Skeletal muscle satellite cell (primary cell): ENCODE results near the gene MAPK13.
"Not testable (repeated sequence)": the region's sequence is repeated elsewhere in the genome, so short reads cannot be mapped to it uniquely, and the experiment has no call there.

Experiments
- H3K27me3 ChIP-seq: 2 replicates; pipeline ENCODE4 v1.7.0; 2013; ENCODE audit warnings: low read length; ENCODE audit not compliant: control insufficient read depth, insufficient read depth
- H3K36me3 ChIP-seq: 2 replicates; pipeline ENCODE4 v1.7.0; 2013; ENCODE audit warnings: mild to moderate bottlenecking, control low read depth, low read length; ENCODE audit not compliant: insufficient read depth
- H3K4me1 ChIP-seq: 2 replicates; pipeline ENCODE4 v1.7.0; 2013; ENCODE audit warnings: low read length; ENCODE audit not compliant: control insufficient read depth, insufficient read depth
- H3K4me2 ChIP-seq: 2 replicates; pipeline ENCODE4 v1.7.0; 2013; ENCODE audit warnings: mild to moderate bottlenecking, low read length
- H3K4me3 ChIP-seq: 2 replicates; pipeline ENCODE4 v1.7.0; 2013; ENCODE audit warnings: low read length
- H3K9ac ChIP-seq: 2 replicates; pipeline ENCODE4 v1.7.0; 2013; ENCODE audit warnings: mild to moderate bottlenecking, low read depth, low read length, moderate library complexity
- H3K9me3 ChIP-seq: replicated peaks from 2 replicates; pipeline ENCODE4 v1.7.0; 2013; ENCODE audit warnings: mild to moderate bottlenecking, control low read depth, low read length

The MAPK13 gene

GRCh38 chr6:36123270-36124139, 6.8 kb upstream of the MAPK13 start:
- Histone ChIP-seq H3K9ac (no peak overlapping the region), H3K27me3 (no peaks in the 10 kb centered on the region), H3K9me3 (no peaks in the 10 kb centered on the region), H3K4me3 (no peak overlapping the region), H3K36me3 (no peaks in the 10 kb centered on the region), H3K4me1 (peaks cover 33% of the 10 kb centered on the region), H3K4me2 (no peak overlapping the region)

DNA sequence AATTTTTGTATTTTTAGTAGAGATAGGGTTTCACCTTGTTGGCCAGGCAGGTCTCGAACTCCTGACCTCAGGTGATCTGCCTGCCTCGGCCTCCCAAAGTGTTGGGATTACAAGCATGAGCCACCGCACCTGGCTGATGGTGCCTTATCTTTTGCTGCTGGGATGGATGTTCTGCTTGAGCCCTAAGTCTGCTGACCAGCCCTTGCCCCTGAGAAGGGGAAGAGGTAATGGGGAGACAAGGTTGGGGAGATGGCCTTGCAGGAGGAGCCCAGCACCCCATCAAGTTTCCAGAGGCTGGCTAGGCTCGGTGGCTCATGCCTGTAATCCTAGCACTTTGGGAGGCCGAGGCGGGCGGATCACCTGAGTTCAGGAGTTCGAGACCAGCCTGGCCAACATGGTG, 6.0 kb upstream of the MAPK13 start:
- not testable (repeated sequence) for H3K27me3 ChIP-seq

DNA sequence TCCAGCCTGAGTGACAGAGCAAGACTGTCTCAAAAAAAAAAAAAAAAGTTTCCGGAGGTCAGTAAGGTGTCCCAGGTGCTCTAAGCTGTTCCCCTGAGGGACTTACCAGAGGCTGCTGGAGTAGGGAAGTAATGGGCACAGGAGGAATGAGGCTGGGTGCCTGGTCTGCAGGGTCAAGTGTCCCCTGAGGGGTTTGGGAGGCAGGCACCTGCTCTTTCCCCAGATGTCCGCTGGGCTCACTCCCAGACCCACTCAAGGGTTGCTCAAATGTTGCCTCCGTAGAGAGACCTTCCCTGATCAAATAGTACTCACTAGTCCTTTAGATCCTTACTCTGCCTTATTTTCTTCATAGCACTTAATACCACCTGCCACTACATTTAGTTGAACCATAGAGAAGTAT, 5.4 kb upstream of the MAPK13 start:
- Histone ChIP-seq H3K36me3 (no peaks in the 10 kb centered on the region), H3K9me3 (no peaks in the 10 kb centered on the region), H3K4me2 (no peak overlapping the region), H3K4me1 (peaks cover 36% of the 10 kb centered on the region), H3K4me3 (no peak overlapping the region), H3K27me3 (no peaks in the 10 kb centered on the region), H3K9ac (no peak overlapping the region)

More for the DNA sequence above, 6.0 kb upstream of the MAPK13 start:
- not testable (repeated sequence) for H3K9ac ChIP-seq, H3K9me3 ChIP-seq, H3K4me2 ChIP-seq, H3K36me3 ChIP-seq, H3K4me3 ChIP-seq
- peaks cover 33% of the 10 kb centered on the region for H3K4me1 ChIP-seq

GRCh38 chr6:36125575-36125974, 4.7 kb upstream of the MAPK13 start:
- Histone ChIP-seq H3K27me3 (no peaks in the 10 kb centered on the region), H3K4me2 (no peak overlapping the region), H3K36me3 (no peaks in the 10 kb centered on the region), H3K9me3 (no peaks in the 10 kb centered on the region), H3K9ac (no peak overlapping the region), H3K4me1 (peaks cover 38% of the 10 kb centered on the region), H3K4me3 (no peak overlapping the region)

- H3K9me3 ChIP-seq: no peaks in the 10 kb centered on the region
- no peak overlapping the region for H3K4me2 ChIP-seq
- no peak overlapping the region for H3K9ac ChIP-seq
- H3K27me3 ChIP-seq: no peaks in the 10 kb centered on the region
- H3K4me1 ChIP-seq: peaks cover 38% of the 10 kb centered on the region
- no peaks in the 10 kb centered on the region for H3K36me3 ChIP-seq
- no peak overlapping the region for H3K4me3 ChIP-seq
Observed at GRCh38 chr6:36126121-36126520, 4.2 kb upstream of the MAPK13 start.

- Histone ChIP-seq H3K9ac (peak overlapping the region; percentile 51), H3K27me3 (no peaks in the 10 kb centered on the region), H3K4me2 (peak overlapping the region; percentile 45), H3K4me3 (peak overlapping the region; percentile 44), H3K4me1 (peaks cover 41% of the 10 kb centered on the region), H3K9me3 (no peaks in the 10 kb centered on the region), H3K36me3 (no peaks in the 10 kb centered on the region)
Observed at GRCh38 chr6:36126553-36127458, 3.5 kb upstream of the MAPK13 start.

GRCh38 chr6:36127462-36128016, 2.8 kb upstream of the MAPK13 start:
- Histone ChIP-seq H3K27me3 (no peaks in the 10 kb centered on the region), H3K4me3 (peak overlapping the region; percentile 44), H3K36me3 (no peaks in the 10 kb centered on the region), H3K4me1 (peaks cover 46% of the 10 kb centered on the region), H3K9ac (peak overlapping the region; percentile 51), H3K9me3 (no peaks in the 10 kb centered on the region), H3K4me2 (peak overlapping the region; percentile 45)

- Histone ChIP-seq H3K27me3 (no peaks in the 10 kb centered on the region), H3K9me3 (no peaks in the 10 kb centered on the region), H3K9ac (no peak overlapping the region), H3K4me3 (peak overlapping the region; percentile 40), H3K4me2 (peak overlapping the region; percentile 39), H3K4me1 (peaks cover 46% of the 10 kb centered on the region), H3K36me3 (no peaks in the 10 kb centered on the region)
Observed at GRCh38 chr6:36128073-36128472, 2.2 kb upstream of the MAPK13 start.

GRCh38 chr6:36128793-36129192, 1.5 kb upstream of the MAPK13 start:
- Histone ChIP-seq H3K4me2 (no peak overlapping the region), H3K4me1 (peaks cover 42% of the 10 kb centered on the region), H3K27me3 (no peaks in the 10 kb centered on the region), H3K9me3 (no peaks in the 10 kb centered on the region), H3K9ac (no peak overlapping the region), H3K36me3 (no peaks in the 10 kb centered on the region), H3K4me3 (no peak overlapping the region)

GRCh38 chr6:36129334-36129733, 979 bp upstream of the MAPK13 start:
- H3K4me1 ChIP-seq: peaks cover 42% of the 10 kb centered on the region
- H3K4me3 ChIP-seq: not testable (repeated sequence)

More at GRCh38 chr6:36129334-36129733, 979 bp upstream of the MAPK13 start:
- H3K27me3 ChIP-seq, H3K36me3 ChIP-seq, H3K9me3 ChIP-seq, H3K9ac ChIP-seq, H3K4me2 ChIP-seq: not testable (repeated sequence)
